Sigmoid colon (tissue), 7 donors: ENCODE measurements around the gene IL31RA. TPM values are rescaled to one million over a fixed set of nuclear protein-coding genes. Genes with fewer than 3 reads are reported as not detected.

ENCODE experiments used
- DNase-seq: peaks from one replicate; pipeline ENCODE4 v3.0.0-alpha.2; 2019
- H3K27ac ChIP-seq, 4 donors: fragments of 200-600 bp; sonication (generic); one replicate each; pipeline ENCODE4 v1.5.1; 2016 to 2019; ENCODE audit warnings: mild to moderate bottlenecking in 1 of 4
- H3K27me3 ChIP-seq, 3 donors: fragments of 200-600 bp; sonication (generic); one replicate each; pipeline ENCODE4 v1.5.1; 2019; ENCODE audit warnings: mild to moderate bottlenecking in 1 of 3
- H3K36me3 ChIP-seq, 4 donors: fragments of 200-600 bp; sonication (generic); one replicate each; pipeline ENCODE4 v1.5.1; 2016 to 2019
- H3K4me1 ChIP-seq, 4 donors: fragments of 200-600 bp; sonication (generic); one replicate each; pipeline ENCODE4 v1.5.1; 2017 to 2019
- H3K4me3 ChIP-seq, 4 donors: fragments of 200-600 bp; sonication (generic); one replicate each; pipeline ENCODE4 v1.5.1; 2017 to 2019; ENCODE audit warnings: mild to moderate bottlenecking in 2 of 4, moderate library complexity in 1 of 4
- H3K9me3 ChIP-seq, 4 donors: fragments of 200-600 bp in 3 of 4; sonication (generic) in 3 of 4; one replicate each; pipeline versions ENCODE4 v1.5.1 to v1.6.1; 2013 to 2019
- CTCF ChIP-seq, 4 experiments: fragments of 450-650 bp in 3 of 4; fragments of 200-600 bp in 1 of 4; IDR thresholded peaks; one replicate each; pipeline ENCODE4 v1.5.1; 2016 to 2019; ENCODE audit warnings: antibody characterized with exemption in 4 of 4, mild to moderate bottlenecking in 3 of 4, moderate library complexity in 2 of 4
- EP300 ChIP-seq, 4 donors: sonication (generic); formaldehyde crosslinking; IDR thresholded peaks; one replicate each; pipeline ENCODE4 v1.6.1; 2017; ENCODE audit warnings: antibody characterized with exemption in 4 of 4
- POLR2A ChIP-seq, 2 donors: fragments of 450-650 bp; IDR thresholded peaks; one replicate each; pipeline ENCODE4 v1.6.1; 2016; ENCODE audit warnings: antibody characterized with exemption in 2 of 2, mild to moderate bottlenecking in 2 of 2, moderate library complexity in 2 of 2
- POLR2AphosphoS5 ChIP-seq, 4 donors: sonication (generic); formaldehyde crosslinking; IDR thresholded peaks; one replicate each; pipeline ENCODE4 v1.6.1; 2017; ENCODE audit warnings: antibody characterized with exemption in 4 of 4
- WGBS, 2 donors: extraction: QIAGEN DNeasy Blood & Tissue Kit; methylation state at CpG; one replicate each; pipeline ENCODE4 v1.1.7; 2013; 5-methylcytosine and 5-hydroxymethylcytosine counted together
- intact Hi-C: fragments of 100-400 bp; cut with DNase I; formaldehyde crosslinking; loops from one replicate; pipeline ENCODE4 v1.15.1; 2023
- polyA plus RNA-seq, 3 donors: library from polyadenylated mRNA; stranded (reverse); fragments of 200-250 nt; gene quantifications; one replicate each; pipeline ENCODE4 v1.2.3, GENCODE V29; 2013
- total RNA-seq, 4 donors: library from RNA; depleted of rRNA; stranded (reverse); fragments of >200 nt; gene quantifications; one replicate each; pipeline ENCODE4 v1.1.0, GENCODE V29; 2016
- donor health status: healthy with polysubstance abuse.
- donor health status: Bipolar disorder and iron deficiency.
- donor health status: healthy.

The IL31RA gene
- total and polyA plus RNA-seq, 7 donors = 0.09 to 3.3 (median 1.5) TPM; not detected in 3

- TF ChIP-seq CTCF (IDR thresholded peaks at IDR 0.05) (no peak), POLR2AphosphoS5 (IDR thresholded peaks at IDR 0.05) (no peak), EP300 (IDR thresholded peaks at IDR 0.05) (no peak), POLR2A (IDR thresholded peaks at IDR 0.05) (no peak)
- Histone ChIP-seq H3K4me3 (no peak overlapping the region), H3K36me3 (no peaks in the 10 kb centered on the region), H3K27me3 (no peaks in the 10 kb centered on the region), H3K27ac (no peak overlapping the region), H3K9me3 (no peaks in the 10 kb centered on the region), H3K4me1 (no peaks in the 10 kb centered on the region)
- DNase-seq = no peak
- intact Hi-C loops = no loop called here
- 64 to 88% methylated on average over 4 of the region's 4 CpGs for WGBS, 2 donors
Measured at GRCh38 chr5:55905251-55905650, 54.1 kb downstream of the IL31RA start.

- no peak for TF ChIP-seq CTCF (IDR thresholded peaks at IDR 0.05)
- no peak for TF ChIP-seq POLR2AphosphoS5 (IDR thresholded peaks at IDR 0.05)
- TF ChIP-seq POLR2A (IDR thresholded peaks at IDR 0.05) = no peak
- TF ChIP-seq EP300 (IDR thresholded peaks at IDR 0.05) = no peak
- WGBS, 2 donors = 95 to 98% methylated on average over 7 of the region's 7 CpGs
- no peak overlapping the region for H3K27ac ChIP-seq
- DNase-seq = no peak
- H3K36me3 ChIP-seq = no peaks in the 10 kb centered on the region
- no peaks in the 10 kb centered on the region for H3K9me3 ChIP-seq
- no peaks in the 10 kb centered on the region for H3K4me1 ChIP-seq
- H3K4me3 ChIP-seq = no peak overlapping the region
- intact Hi-C loops = no loop called here
- no peaks in the 10 kb centered on the region for H3K27me3 ChIP-seq
Measured at GRCh38 chr5:55907927-55908326, 56.8 kb downstream of the IL31RA start.

GRCh38 chr5:55908804-55909203 is 57.6 kb downstream of the IL31RA start:
- no peak overlapping the region for H3K27ac ChIP-seq
- WGBS, 2 donors = 51 to 91% methylated on average over 1 of the region's 1 CpG

GRCh38 chr5:55911784-55912653 is 60.9 kb downstream of the IL31RA start:
- Histone ChIP-seq H3K36me3 (no peaks in the 10 kb centered on the region), H3K4me3 (no peak overlapping the region), H3K4me1 (no peaks in the 10 kb centered on the region), H3K27ac (no peak overlapping the region), H3K9me3 (no peaks in the 10 kb centered on the region), H3K27me3 (no peaks in the 10 kb centered on the region)
- 87 to 89% methylated on average over 2 of the region's 2 CpGs for WGBS, 2 donors
- TF ChIP-seq POLR2AphosphoS5 (IDR thresholded peaks at IDR 0.05) = no peak
- TF ChIP-seq POLR2A (IDR thresholded peaks at IDR 0.05) = no peak
- DNase-seq = no peak
- intact Hi-C loops = no loop called here

More at GRCh38 chr5:55908804-55909203, 57.6 kb downstream of the IL31RA start:
- H3K9me3 ChIP-seq = no peaks in the 10 kb centered on the region
- intact Hi-C loops = no loop called here
- TF ChIP-seq POLR2A (IDR thresholded peaks at IDR 0.05) (no peak), EP300 (IDR thresholded peaks at IDR 0.05) (no peak), CTCF (IDR thresholded peaks at IDR 0.05) (no peak), POLR2AphosphoS5 (IDR thresholded peaks at IDR 0.05) (no peak)
- no peak for DNase-seq
- no peaks in the 10 kb centered on the region for H3K4me1 ChIP-seq
- no peaks in the 10 kb centered on the region for H3K27me3 ChIP-seq
- no peak overlapping the region for H3K4me3 ChIP-seq
- no peaks in the 10 kb centered on the region for H3K36me3 ChIP-seq

GRCh38 chr5:55913466-55914413 is 62.6 kb downstream of the IL31RA start:
- H3K27me3 ChIP-seq = no peaks in the 10 kb centered on the region
- TF ChIP-seq POLR2AphosphoS5 (IDR thresholded peaks at IDR 0.05) (no peak), EP300 (IDR thresholded peaks at IDR 0.05) (no peak), CTCF (IDR thresholded peaks at IDR 0.05) (no peak), POLR2A (IDR thresholded peaks at IDR 0.05) (no peak)
- H3K27ac ChIP-seq = no peak overlapping the region
- 90 to 94% methylated on average over 10 of the region's 10 CpGs for WGBS, 2 donors
- no peak overlapping the region for H3K4me3 ChIP-seq
- intact Hi-C loops = no loop called here
- H3K4me1 ChIP-seq = no peaks in the 10 kb centered on the region
- H3K9me3 ChIP-seq = no peaks in the 10 kb centered on the region
- H3K36me3 ChIP-seq = no peaks in the 10 kb centered on the region
- DNase-seq = no peak
